Body of pancreas (tissue), 4 donors: ENCODE results near the gene EIF4B.

Source experiments
- POLR2A ChIP-seq, 3 donors: fragments of 450-650 bp; IDR thresholded peaks; one replicate each; pipeline ENCODE4 v1.6.1; 2016; ENCODE audit warnings: antibody characterized with exemption in 3 of 3, mild to moderate bottlenecking in 2 of 3
- TF ChIP-seq, protein P1 (sequence below), 7 experiments: fragments of 450-650 bp in 4 of 7; fragments of 200-600 bp in 3 of 7; sonication (generic) in 3 of 7; IDR thresholded peaks; one replicate each; pipeline ENCODE4 v1.5.1; 2016 to 2019; ENCODE audit warnings: antibody characterized with exemption in 7 of 7

- TF ChIP-seq, protein P1, sequence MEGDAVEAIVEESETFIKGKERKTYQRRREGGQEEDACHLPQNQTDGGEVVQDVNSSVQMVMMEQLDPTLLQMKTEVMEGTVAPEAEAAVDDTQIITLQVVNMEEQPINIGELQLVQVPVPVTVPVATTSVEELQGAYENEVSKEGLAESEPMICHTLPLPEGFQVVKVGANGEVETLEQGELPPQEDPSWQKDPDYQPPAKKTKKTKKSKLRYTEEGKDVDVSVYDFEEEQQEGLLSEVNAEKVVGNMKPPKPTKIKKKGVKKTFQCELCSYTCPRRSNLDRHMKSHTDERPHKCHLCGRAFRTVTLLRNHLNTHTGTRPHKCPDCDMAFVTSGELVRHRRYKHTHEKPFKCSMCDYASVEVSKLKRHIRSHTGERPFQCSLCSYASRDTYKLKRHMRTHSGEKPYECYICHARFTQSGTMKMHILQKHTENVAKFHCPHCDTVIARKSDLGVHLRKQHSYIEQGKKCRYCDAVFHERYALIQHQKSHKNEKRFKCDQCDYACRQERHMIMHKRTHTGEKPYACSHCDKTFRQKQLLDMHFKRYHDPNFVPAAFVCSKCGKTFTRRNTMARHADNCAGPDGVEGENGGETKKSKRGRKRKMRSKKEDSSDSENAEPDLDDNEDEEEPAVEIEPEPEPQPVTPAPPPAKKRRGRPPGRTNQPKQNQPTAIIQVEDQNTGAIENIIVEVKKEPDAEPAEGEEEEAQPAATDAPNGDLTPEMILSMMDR (IDR thresholded peaks at IDR 0.05) = no peak
- no peak for TF ChIP-seq POLR2A (IDR thresholded peaks at IDR 0.05)
Observed at GRCh38 chr12:53034459-53034858, 28.2 kb downstream of the EIF4B start.
